A549 treated with AZD2906 at 1 μM for 4 hours (cell line): ENCODE data around the gene KMT5B. TPM values are rescaled to one million over a fixed set of nuclear protein-coding genes. Genes with fewer than 3 reads are reported as not detected.

ENCODE experiments used
- total RNA-seq: library from RNA; stranded (reverse); fragments of 200-300 nt; extraction: Qiagen RNA extraction; gene quantifications from 5 replicates; pipeline ENCODE4 v1.2.3, GENCODE V29; 2022

Gene KMT5B
- total RNA-seq, result 20.4 to 26.8 TPM (median 20.5 TPM) in 5 replicates

GRCh38 chr11:68213135-68213515, at the start of gene KMT5B:
Gene KMT5B, minus strand, starts transcription at chr11:68213296. Its CDS starts 23,220 bp downstream, at chr11:68190076.

GRCh38 chr11:68121067-68121899, 91.8 kb downstream of the KMT5B start, which contains the start of gene CHKA:
Gene CHKA, minus strand, starts transcription at chr11:68121388. Its CDS starts 211 bp downstream, at chr11:68121177.

Other genes with a start within 250 kb of the KMT5B start
- gene UNC93B1, start 209.2 kb downstream of the KMT5B start, total RNA-seq, result 60.9 to 80.8 TPM (median 78.9 TPM) in 5 replicates
- gene ALDH3B1, start 203.0 kb downstream of the KMT5B start, total RNA-seq, result 127 to 137 TPM (median 130 TPM) in 5 replicates
- gene NDUFS8, start 182.6 kb downstream of the KMT5B start, total RNA-seq, result 260 to 390 TPM (median 377 TPM) in 5 replicates
- gene TCIRG1, start 174.3 kb downstream of the KMT5B start, total RNA-seq, result 66.0 to 137 TPM (median 118 TPM) in 5 replicates
- 34.6 to 39.9 TPM (median 38.3 TPM) in 5 replicates for gene CHKA, start 91.9 kb downstream of the KMT5B start, total RNA-seq
- gene C11orf24, start 58.7 kb upstream of the KMT5B start, total RNA-seq, result 53.5 to 61.8 TPM (median 61.0 TPM) in 5 replicates
- 39.6 to 55.0 TPM (median 49.8 TPM) in 5 replicates for gene LRP5, start 99.3 kb upstream of the KMT5B start, total RNA-seq
- gene PPP6R3, start 247.5 kb upstream of the KMT5B start, total RNA-seq, result 43.5 to 61.3 TPM (median 52.4 TPM) in 5 replicates